CD8-positive, alpha-beta memory T cell (primary cell): Measurements from ENCODE around the gene C6orf132. TPM values are rescaled to one million over a fixed set of nuclear protein-coding genes. Genes with fewer than 3 reads are reported as not detected.
"Not testable (repeated sequence)": the region's sequence is repeated elsewhere in the genome, so short reads cannot be mapped to it uniquely, and the experiment has no call there.

Experiments used
- CTCF ChIA-PET: fragments of 350-600 bp; sonication (Branson Sonifier 250); formaldehyde crosslinking; loops from one replicate; lab custom pipeline; 2021; ENCODE audit warnings: antibody characterized with exemption; lab: Charles Lee
- POLR2A ChIA-PET: fragments of 350-600 bp; sonication (Branson Sonifier 250); formaldehyde crosslinking; loops from one replicate; lab custom pipeline; 2021; ENCODE audit warnings: antibody characterized with exemption; lab: Charles Lee
- DNase-seq, 5 donors: peaks; one replicate each; pipeline versions ENCODE4 v3.0.0 to v3.0.0-alpha.2; 2020 to 2022; ENCODE audit warnings: mixed read lengths in 1 of 5
- H3K27ac ChIP-seq: one replicate; pipeline ENCODE4 v1.7.0; 2013; ENCODE audit warnings: low read depth, mild to moderate bottlenecking, low read length, moderate library complexity
- H3K27me3 ChIP-seq: 2 replicates; pipeline ENCODE4 v1.7.0; 2013; ENCODE audit warnings: low read length, mild to moderate bottlenecking; ENCODE audit not compliant: insufficient read depth, poor library complexity, severe bottlenecking
- H3K36me3 ChIP-seq: 2 replicates; pipeline ENCODE4 v1.7.0; 2013; ENCODE audit warnings: mild to moderate bottlenecking, low read length, moderate library complexity; ENCODE audit not compliant: insufficient read depth
- H3K4me1 ChIP-seq: 2 replicates; pipeline ENCODE4 v1.7.0; 2013; ENCODE audit warnings: mild to moderate bottlenecking, low read length, moderate library complexity; ENCODE audit not compliant: insufficient read depth
- H3K4me3 ChIP-seq: 2 replicates; pipeline ENCODE4 v1.7.0; 2013; ENCODE audit warnings: mild to moderate bottlenecking, low read length
- H3K9me3 ChIP-seq: 2 replicates; pipeline ENCODE4 v1.7.0; 2013; ENCODE audit warnings: mild to moderate bottlenecking, low read length
- H3K27ac Mint-ChIP-seq, 8 donors: one replicate each; pipeline ENCODE4 v1.8.0; 2020 to 2021; ENCODE audit warnings: mixed read lengths in 8 of 8, mild to moderate bottlenecking in 6 of 8, inconsistent platforms in 3 of 8, moderate library complexity in 3 of 8
- H3K27me3 Mint-ChIP-seq, 2 donors: one replicate each; pipeline ENCODE4 v1.8.0; 2020 to 2021; ENCODE audit warnings: mixed read lengths in 2 of 2, mild to moderate bottlenecking in 1 of 2, moderate library complexity in 1 of 2
- H3K36me3 Mint-ChIP-seq, 3 donors: one replicate each; pipeline ENCODE4 v1.8.0; 2020 to 2021; ENCODE audit warnings: mixed read lengths in 3 of 3, inconsistent platforms in 1 of 3, mild to moderate bottlenecking in 1 of 3
- H3K4me1 Mint-ChIP-seq, 3 donors: one replicate each; pipeline ENCODE4 v1.8.0; 2020 to 2021; ENCODE audit warnings: mixed read lengths in 3 of 3, inconsistent platforms in 1 of 3, mild to moderate bottlenecking in 1 of 3
- H3K4me3 Mint-ChIP-seq, 7 donors: one replicate each; pipeline ENCODE4 v1.8.0; 2020 to 2021; ENCODE audit warnings: mixed read lengths in 7 of 7, mild to moderate bottlenecking in 6 of 7, moderate library complexity in 4 of 7, inconsistent platforms in 2 of 7
- H3K9me3 Mint-ChIP-seq, 5 donors: one replicate each; pipeline ENCODE4 v1.8.0; 2020 to 2022; ENCODE audit warnings: mixed read lengths in 5 of 5, mild to moderate bottlenecking in 3 of 5, moderate library complexity in 2 of 5, inconsistent platforms in 1 of 5
- polyA plus RNA-seq: library from polyadenylated mRNA; unstranded; fragments of 300-500 nt; fragmentation: Illumina TruSeq; gene quantifications from one replicate; pipeline ENCODE4 v1.2.3, GENCODE V29; 2021
- total RNA-seq, 2 experiments: library from RNA; stranded (reverse); gene quantifications; one replicate each; pipeline ENCODE4 v1.2.3, GENCODE V29; 2021

C6orf132 gene
- total and polyA plus RNA-seq, 3 experiments from 2014 or later = 0.15 to 0.16 TPM; not detected in 1

DNA sequence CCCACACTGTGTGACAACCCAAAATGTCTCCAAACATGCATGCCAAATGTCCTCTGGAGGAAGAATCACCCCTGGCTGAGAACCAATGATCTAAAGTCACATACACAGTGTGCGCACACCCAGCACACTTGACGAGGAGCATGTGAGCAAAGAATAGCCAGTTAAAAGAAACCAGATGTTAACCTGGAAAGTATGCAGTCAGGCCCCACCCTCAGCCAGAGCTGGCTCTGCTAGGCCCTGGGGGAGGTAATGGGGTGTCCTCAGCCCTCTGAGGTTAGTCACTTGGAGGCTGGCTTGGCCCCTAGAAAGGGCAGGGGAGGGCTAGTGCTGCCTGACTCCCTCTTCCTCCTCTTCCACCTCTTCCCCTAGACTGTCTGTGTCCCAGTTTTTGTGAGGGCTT, 15.6 kb upstream of the C6orf132 start:
- CTCF ChIA-PET = no interaction called here
- H3K27me3 Mint-ChIP-seq = peaks cover 2 to 13% of the 10 kb centered on the region in 2 donors

DNA sequence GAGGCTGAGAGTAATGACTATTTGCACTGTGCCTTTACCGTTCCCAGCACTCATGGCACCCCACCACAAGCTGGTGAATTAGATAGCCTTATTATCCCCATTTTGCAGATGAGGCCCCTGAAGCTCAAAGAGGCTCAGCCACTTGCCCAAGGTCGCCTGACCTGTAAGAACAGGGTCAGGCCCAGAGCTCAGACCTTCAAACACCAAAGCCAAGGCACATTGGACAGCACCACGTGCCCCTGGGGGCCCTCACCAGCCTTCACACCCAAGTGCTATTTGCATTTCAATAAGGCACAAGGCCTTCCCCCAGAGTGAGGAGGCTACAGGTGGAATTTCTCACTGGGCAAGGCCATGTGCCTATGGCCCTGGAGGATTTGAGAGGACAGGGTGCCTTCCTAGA, 14.2 kb upstream of the C6orf132 start:
- no peak for DNase-seq
- Histone ChIP-seq H3K27ac (no peak overlapping the region), H3K36me3 (no peaks in the 10 kb centered on the region), H3K27me3 (no peaks in the 10 kb centered on the region), H3K4me1 (no peaks in the 10 kb centered on the region), H3K9me3 (no peaks in the 10 kb centered on the region), H3K4me3 (no peak overlapping the region)
- ChIA-PET POLR2A (no interaction called here), CTCF (no interaction called here)
- Mint-ChIP-seq H3K27me3 (peaks cover 6 to 10% of the 10 kb centered on the region in 2 donors), H3K9me3 (no peaks in the 10 kb centered on the region), H3K36me3 (no peaks in the 10 kb centered on the region), H3K4me3 (no peak overlapping the region), H3K27ac (no peak overlapping the region), H3K4me1 (no peaks in the 10 kb centered on the region)

More for the DNA sequence above, 15.6 kb upstream of the C6orf132 start:
- Mint-ChIP-seq H3K4me1 (no peaks in the 10 kb centered on the region), H3K9me3 (no peaks in the 10 kb centered on the region), H3K4me3 (no peak overlapping the region), H3K36me3 (no peaks in the 10 kb centered on the region), H3K27ac (no peak overlapping the region)
- Histone ChIP-seq H3K4me3 (no peak overlapping the region), H3K4me1 (no peaks in the 10 kb centered on the region), H3K27me3 (no peaks in the 10 kb centered on the region), H3K9me3 (no peaks in the 10 kb centered on the region), H3K27ac (no peak overlapping the region), H3K36me3 (no peaks in the 10 kb centered on the region)
- POLR2A ChIA-PET = no interaction called here
- DNase-seq = no peak

GRCh38 chr6:42155293-42155692, 12.9 kb upstream of the C6orf132 start:
- ChIA-PET CTCF (interaction anchor here (1.0 to 1.4 kb wide), 2 partner anchors 9 to 13 kb away, joined by 3 read pairs; no protein-coding TSS in a partner anchor), POLR2A (no interaction called here)

DNA sequence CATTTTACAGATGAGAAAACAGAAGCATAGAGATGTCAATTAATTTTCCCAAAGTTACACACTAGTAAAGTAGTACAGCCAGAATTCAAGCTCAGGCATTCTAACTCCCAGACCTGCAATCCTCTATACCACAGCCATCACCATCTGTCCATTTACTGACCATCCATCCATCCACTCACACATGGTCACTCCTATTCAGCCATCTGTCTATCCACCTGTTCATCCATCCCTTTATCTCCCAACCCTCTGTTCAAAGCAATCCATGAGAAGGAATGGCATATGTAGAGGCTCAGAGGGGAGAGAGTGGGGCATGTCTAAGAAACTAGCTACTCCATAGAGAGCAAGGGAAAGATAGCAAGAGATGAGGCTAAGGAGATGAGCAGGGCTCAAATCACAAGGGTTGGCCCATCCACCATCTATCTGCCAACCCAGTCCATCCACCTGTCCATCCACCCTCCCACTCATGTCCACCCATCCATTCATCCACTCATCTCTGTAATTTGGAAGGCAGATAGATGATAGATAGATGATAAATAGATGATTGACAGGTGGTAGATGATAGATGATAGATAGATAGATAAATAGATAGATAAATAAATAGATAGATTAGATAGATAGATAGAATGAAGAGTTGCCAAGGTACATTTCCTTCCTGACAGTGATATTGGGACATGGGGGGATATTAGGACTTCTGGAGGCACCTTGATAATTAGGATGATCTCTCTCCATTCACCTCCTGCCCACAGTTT, 12.2 kb upstream of the C6orf132 start:
- Histone ChIP-seq H3K27ac (no peak overlapping the region), H3K36me3 (no peaks in the 10 kb centered on the region), H3K4me3 (no peak overlapping the region), H3K4me1 (no peaks in the 10 kb centered on the region), H3K9me3 (no peaks in the 10 kb centered on the region), H3K27me3 (no peaks in the 10 kb centered on the region)
- peak overlapping the region in 1 of 8 donors; percentile 39 for H3K27ac Mint-ChIP-seq
- DNase-seq = no peak
- CTCF ChIA-PET = interaction anchor here (1.4 kb wide), 1 partner anchor 9 kb away, joined by 3 read pairs; no protein-coding TSS in a partner anchor
- POLR2A ChIA-PET = no interaction called here
- H3K36me3 Mint-ChIP-seq = no peaks in the 10 kb centered on the region
- H3K4me3 Mint-ChIP-seq = no peak overlapping the region
- H3K4me1 Mint-ChIP-seq = no peaks in the 10 kb centered on the region
- H3K27me3 Mint-ChIP-seq = peaks cover 0 to 6% of the 10 kb centered on the region in 2 donors
- H3K9me3 Mint-ChIP-seq = no peaks in the 10 kb centered on the region

More at GRCh38 chr6:42155293-42155692, 12.9 kb upstream of the C6orf132 start:
- peaks cover 3 to 6% of the 10 kb centered on the region in 2 donors for H3K27me3 Mint-ChIP-seq
- H3K9me3 Mint-ChIP-seq = no peaks in the 10 kb centered on the region
- Histone ChIP-seq H3K4me3 (no peak overlapping the region), H3K27ac (no peak overlapping the region), H3K4me1 (no peaks in the 10 kb centered on the region), H3K9me3 (no peaks in the 10 kb centered on the region), H3K27me3 (no peaks in the 10 kb centered on the region), H3K36me3 (no peaks in the 10 kb centered on the region)
- H3K4me3 Mint-ChIP-seq = no peak overlapping the region
- no peaks in the 10 kb centered on the region for H3K36me3 Mint-ChIP-seq
- H3K27ac Mint-ChIP-seq = no peak overlapping the region
- no peak for DNase-seq
- no peaks in the 10 kb centered on the region for H3K4me1 Mint-ChIP-seq

- H3K9me3 ChIP-seq = no peaks in the 10 kb centered on the region
- no peaks in the 10 kb centered on the region for H3K36me3 ChIP-seq
- peaks cover 4 to 6% of the 10 kb centered on the region in 2 donors for H3K27me3 Mint-ChIP-seq
- no peak overlapping the region for H3K4me3 ChIP-seq
- no peaks in the 10 kb centered on the region for H3K27me3 ChIP-seq
- no peaks in the 10 kb centered on the region for H3K9me3 Mint-ChIP-seq
- H3K27ac Mint-ChIP-seq = no peak overlapping the region
- no peak overlapping the region for H3K27ac ChIP-seq
- H3K4me3 Mint-ChIP-seq = no peak overlapping the region
- no peak for DNase-seq
- no peaks in the 10 kb centered on the region for H3K36me3 Mint-ChIP-seq
- H3K4me1 ChIP-seq = no peaks in the 10 kb centered on the region
- CTCF ChIA-PET = no interaction called here
- H3K4me1 Mint-ChIP-seq = no peaks in the 10 kb centered on the region
- POLR2A ChIA-PET = no interaction called here
These were observed 11.5 kb upstream of the C6orf132 start for GRCh38 chr6:42153921-42154320.

DNA sequence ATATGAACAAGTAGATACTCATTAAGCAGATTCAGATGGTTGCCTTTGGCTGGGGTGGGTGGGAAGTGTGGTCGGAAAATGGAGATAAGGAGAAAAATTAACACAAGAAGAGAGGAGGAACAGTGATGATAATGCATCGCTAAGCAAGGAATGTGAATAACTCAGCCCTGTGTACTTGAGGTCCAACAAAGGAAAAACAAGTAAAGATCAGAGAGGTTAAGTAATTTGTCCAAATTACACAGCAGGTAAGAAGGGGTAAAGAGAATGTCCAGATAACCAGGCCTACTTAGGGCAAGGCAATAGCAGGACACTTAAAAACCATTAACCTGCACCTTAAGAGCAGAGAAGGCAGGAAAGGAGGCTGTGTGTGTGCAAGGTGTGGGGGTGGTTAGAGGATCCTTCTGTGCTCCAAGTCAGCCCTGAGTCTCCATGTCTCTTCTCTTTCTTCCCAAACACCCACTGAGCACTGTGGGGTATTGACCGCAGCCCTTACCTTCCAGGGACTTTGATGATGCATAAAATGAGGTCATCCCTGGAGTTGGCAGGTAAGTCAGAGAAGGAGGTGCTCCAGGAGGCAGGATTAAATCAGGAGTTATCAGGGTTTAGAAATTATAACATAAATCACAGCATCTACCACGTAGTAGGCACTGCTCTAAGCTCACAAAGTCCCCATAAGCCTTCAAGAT, 10.3 kb upstream of the C6orf132 start:
- H3K4me3 ChIP-seq, H3K27me3 ChIP-seq, H3K4me1 ChIP-seq, CTCF ChIA-PET, H3K9me3 Mint-ChIP-seq, H3K36me3 ChIP-seq, H3K36me3 Mint-ChIP-seq, H3K4me1 Mint-ChIP-seq, H3K27me3 Mint-ChIP-seq, DNase-seq, H3K4me3 Mint-ChIP-seq, POLR2A ChIA-PET, H3K9me3 ChIP-seq, H3K27ac ChIP-seq: not testable (repeated sequence)
- H3K27ac Mint-ChIP-seq = peak overlapping the region in 1 of 8 donors; percentile 18

DNA sequence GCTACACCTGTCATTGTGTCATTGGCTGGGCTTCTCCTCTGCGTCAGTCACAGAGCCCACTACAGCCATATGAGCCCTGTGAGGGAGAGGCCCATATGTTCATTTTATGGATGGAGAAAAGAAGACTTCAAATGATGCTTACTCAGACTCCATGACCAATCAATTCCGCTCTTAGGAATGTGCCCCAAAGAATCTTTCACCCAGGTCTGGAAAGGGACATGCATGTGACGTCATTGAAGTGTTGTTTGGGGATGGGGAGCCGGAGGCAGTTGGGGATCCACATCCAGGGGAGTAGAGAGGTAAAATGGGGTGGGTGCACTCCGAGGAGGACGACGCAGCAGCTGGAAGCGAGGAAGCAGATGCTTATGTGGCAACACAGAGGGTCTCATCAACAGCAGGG, 9.6 kb upstream of the C6orf132 start:
- Mint-ChIP-seq H3K27me3 (peaks cover 7 to 10% of the 10 kb centered on the region in 2 donors), H3K9me3 (no peaks in the 10 kb centered on the region), H3K36me3 (no peaks in the 10 kb centered on the region), H3K27ac (peak overlapping the region in 1 of 8 donors; percentile 33), H3K4me3 (no peak overlapping the region), H3K4me1 (no peaks in the 10 kb centered on the region)
- no peak for DNase-seq
- ChIA-PET CTCF (no interaction called here), POLR2A (no interaction called here)
- Histone ChIP-seq H3K4me1 (no peaks in the 10 kb centered on the region), H3K9me3 (no peaks in the 10 kb centered on the region), H3K27me3 (no peaks in the 10 kb centered on the region), H3K27ac (no peak overlapping the region), H3K36me3 (no peaks in the 10 kb centered on the region), H3K4me3 (no peak overlapping the region)

GRCh38 chr6:42150254-42150653, 7.8 kb upstream of the C6orf132 start:
- Mint-ChIP-seq H3K4me3 (no peak overlapping the region), H3K36me3 (no peaks in the 10 kb centered on the region), H3K4me1 (no peaks in the 10 kb centered on the region), H3K9me3 (no peaks in the 10 kb centered on the region), H3K27ac (no peak overlapping the region), H3K27me3 (peaks cover 10 to 11% of the 10 kb centered on the region in 2 donors)
- no peak for DNase-seq
- Histone ChIP-seq H3K4me1 (no peaks in the 10 kb centered on the region), H3K4me3 (no peak overlapping the region), H3K27me3 (no peaks in the 10 kb centered on the region), H3K36me3 (no peaks in the 10 kb centered on the region), H3K27ac (no peak overlapping the region), H3K9me3 (no peaks in the 10 kb centered on the region)
- ChIA-PET CTCF (no interaction called here), POLR2A (no interaction called here)
